Measurements from ENCODE around the gene LCN10.

Gene LCN10

DNA sequence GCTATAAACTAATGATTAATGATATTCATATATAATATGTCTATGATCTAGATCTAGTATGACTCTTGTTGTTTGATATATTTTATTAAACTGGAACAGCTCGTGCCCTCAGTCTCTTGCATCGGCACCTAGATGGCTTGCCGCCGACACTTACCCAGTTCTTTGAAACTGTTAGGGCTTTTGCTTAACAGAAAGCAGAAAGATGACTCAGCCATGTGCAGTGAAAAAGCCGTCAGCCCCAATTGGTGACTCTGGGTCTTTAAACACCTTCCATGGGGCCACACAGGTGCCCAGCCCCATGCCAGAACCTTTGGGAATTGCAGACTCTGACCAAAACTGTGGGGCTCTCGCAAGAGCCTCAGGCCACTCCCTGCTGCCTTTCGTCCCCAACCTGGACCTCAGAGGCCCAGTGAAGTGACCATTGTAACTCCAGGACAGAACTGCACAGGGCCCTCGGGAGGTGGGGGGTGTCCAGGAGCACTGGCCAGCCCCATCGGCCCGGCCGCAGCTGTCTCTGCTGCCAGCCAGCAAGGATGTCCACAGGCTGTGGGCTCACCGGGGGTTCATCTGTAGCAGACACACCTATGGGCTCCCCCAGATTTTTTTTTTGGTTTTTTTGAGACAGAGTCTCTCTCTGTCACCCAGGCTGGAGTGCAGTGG is 7.8 kb downstream of the LCN10 start:
- DNase-seq: no peak

DNA sequence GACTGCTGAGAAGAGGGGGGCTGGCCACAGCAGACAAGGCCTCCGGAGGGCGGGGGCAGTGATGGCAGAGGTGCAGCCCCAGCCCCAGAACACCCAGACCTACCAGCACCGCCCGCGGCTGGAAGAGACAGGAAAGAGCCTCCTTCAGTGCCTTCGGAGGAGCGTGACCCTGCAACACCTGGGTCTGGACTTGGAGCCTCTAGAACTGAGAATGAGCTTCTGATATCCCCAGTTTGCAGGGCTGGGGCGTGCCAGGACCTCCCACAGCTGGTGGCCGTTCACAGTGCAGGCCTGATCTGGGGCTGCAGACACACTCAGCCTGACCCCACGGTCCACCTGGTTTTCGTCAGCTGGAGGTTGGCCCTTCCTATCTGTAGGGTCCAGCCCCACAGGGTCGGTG is 9.1 kb downstream of the LCN10 start:
- no peak for DNase-seq

DNA sequence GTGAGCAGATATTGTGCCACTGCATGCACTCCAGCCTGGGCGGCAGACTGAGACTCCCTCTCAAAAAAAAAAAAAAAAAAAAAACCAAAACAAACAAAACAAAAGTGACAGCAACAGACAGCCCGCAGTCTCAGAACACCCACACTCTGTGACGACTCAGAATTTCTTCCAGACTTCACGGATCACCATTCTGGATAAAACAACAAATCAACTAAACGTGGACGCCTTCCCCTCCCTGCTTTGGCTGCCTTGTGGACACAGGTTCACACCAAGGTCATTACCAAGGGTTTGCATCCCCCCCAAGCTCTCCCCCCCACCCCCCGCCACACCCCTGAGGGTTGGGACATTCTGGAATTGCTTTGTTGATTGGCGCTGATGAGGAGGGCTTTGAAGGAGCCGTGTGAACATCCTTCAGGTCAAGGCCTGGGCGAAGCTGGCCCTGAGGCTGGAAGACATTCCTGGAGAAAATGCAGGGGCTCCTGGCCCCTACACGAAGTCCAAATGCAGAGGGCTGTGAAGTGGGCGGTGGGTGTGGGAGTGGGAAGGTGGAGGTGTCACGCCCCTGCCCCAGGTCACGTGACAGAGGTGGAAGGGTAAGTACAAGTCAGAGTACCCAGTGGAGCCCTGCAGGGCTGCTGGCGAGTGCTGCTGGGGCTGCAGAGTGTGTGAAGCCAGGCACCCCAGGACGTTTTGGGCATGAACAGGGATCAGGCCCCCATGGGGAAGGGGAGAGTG is 10.1 kb downstream of the LCN10 start:
- DNase-seq: no peak

DNA sequence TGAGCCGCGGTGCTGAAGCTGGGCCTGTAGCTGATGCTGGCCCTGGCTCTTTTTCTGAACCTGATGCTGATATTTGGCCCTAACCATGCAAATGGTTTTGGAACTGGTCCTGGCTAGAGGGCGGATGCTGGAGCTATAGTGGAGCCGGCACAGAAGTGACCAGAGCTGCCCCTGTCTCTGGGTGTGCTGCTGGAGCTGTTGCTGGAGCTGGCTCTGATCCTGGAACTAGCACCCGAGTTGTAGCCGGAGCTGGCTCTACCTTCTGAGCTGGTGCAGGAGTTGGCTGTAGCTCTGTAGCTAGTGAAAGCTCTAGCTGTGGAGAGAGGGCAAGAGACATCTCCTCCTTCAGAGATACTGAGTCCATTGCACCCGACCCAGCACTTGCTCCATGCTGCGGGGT is 12.8 kb downstream of the LCN10 start:
- no peak for DNase-seq

GRCh38 chr9:136729144-136729543 is 13.6 kb downstream of the LCN10 start:
- no peak for DNase-seq

DNA sequence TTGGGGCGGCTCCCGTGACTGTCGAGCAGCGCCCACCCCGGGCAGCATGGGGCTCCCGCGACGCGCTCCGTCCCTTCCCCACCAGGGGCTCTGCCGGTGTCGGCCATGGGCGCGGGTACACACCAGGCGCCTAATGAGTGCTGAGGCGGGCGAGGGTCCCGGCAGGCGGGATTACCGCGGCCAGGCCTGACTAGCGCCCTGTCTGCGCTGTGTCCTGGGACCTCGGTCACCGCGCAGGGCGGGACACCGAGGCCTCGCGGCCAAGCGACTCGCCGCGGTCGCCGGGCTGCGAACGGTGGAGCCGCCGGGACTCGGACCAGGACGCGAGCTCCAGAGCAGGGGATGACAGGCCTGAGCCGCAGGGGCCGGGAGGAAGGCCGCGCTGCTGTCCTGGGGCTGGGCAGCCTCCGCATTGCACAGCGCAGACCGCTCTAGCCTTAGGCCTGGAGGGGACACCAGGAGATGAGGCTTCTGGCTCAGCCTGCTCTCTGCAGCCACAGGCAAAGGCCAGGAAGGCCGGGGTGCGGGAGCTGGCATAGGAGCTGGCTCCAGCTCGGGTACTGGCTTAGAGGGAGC is 14.1 kb downstream of the LCN10 start:
- no peak for DNase-seq

DNA sequence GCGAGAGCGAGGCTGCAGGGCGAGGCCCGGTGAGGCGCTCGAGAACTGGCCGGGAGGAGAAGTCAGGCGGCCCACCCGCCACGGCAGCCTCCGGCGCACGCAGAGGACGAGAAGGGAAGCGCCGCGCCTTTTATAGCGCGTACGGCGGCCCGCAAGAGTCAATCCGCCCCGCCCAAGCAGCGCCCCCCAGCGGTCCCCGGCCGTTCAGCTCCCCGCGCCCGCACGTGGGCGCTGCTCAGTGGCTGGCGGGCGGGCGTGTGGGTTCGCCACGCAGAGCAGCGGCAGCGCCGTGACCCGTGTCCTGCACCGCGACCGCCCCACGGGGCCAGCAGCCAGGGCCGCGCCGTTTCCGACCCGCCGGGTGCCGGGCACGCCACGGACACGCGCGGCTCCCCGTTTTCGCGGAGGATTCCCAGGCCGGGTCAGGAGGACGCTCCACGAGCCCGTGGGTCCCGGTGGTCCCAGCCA is 14.6 kb downstream of the LCN10 start:
- peak; percentile 73 for DNase-seq

DNA sequence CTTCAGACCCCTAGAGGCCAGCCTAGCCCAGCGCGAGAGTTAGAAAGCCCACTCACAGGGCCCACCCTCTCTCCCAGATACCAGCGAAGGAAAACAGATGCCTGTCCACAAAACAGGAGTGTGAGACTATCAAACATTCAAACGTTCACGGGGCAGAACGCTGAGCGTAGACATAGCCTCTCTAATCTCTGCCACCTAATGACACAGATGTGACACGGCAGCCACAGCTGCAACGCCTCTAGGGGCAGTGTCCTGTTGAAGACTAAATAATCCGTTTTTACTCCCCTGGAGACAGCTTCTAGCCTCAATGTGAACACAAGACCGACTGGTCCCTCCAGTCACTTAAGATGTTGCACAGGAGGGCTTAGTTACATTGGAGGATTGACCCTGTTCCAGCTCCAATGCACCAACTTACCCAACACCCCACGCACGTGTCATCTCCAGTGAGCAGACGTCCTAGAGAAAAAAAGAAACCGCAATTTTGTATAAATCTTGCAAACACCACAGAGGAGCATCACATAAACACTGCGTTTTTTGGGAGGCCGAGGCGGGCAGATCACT is 16.0 kb downstream of the LCN10 start:
- DNase-seq: no peak

DNA sequence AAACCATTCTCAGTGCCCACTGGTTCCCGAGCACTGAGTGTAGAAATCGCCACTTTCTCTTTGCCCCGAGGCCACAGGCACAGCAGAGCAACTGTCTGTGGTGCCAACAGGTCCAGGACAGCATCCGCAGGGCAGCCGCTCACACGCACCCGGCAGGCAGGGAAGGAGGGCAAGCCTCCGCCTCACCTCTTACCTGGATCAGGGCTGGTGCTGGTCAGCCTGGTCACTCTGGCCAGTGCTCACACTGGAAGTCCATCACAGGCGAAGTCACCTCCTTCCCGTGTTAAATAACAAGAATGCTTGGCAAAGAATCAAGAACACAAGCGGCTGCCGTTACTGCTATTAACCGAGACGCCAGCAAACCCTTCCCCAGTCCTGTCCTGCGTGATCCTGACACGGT is 16.6 kb downstream of the LCN10 start:
- no peak for DNase-seq

DNA sequence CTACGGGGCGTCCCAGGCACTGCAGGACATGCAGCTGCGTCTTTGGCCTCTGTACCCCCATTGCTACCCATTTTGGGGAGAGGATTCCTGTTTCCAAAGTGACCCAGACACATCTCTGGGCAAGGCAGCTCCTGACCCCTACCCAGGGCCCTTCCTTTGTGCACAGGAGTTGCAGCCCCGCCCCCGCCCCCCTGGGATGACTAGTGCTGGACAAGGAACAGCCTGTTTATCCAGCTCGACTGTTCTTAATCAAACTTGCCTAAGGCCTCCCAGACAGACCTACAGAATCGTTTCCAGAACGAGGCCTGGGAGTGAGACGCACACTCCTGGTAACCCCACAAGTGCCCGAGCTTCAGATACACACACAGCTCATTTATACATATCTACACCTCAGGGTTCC is 17.1 kb downstream of the LCN10 start:
- no peak for DNase-seq

GRCh38 chr9:136724772-136725171 is 18.0 kb downstream of the LCN10 start:
- DNase-seq: no peak

- DNase-seq: no peak
These were observed 18.8 kb downstream of the LCN10 start for GRCh38 chr9:136723989-136724388.

GRCh38 chr9:136723362-136723976 is 19.3 kb downstream of the LCN10 start:
- no peak for DNase-seq

DNA sequence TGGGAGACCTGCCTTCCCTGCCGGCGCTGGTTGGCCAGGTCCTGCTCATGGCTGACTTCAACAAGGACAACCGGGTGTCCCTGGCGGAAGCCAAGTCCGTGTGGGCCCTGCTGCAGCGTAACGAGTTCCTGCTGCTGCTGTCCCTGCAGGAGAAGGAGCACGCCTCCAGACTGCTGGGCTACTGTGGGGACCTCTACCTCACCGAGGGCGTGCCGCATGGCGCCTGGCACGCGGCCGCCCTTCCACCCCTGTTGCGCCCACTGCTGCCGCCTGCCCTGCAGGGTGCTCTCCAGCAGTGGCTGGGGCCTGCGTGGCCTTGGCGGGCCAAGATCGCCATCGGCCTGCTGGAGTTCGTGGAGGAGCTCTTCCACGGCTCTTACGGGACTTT is 19.8 kb downstream of the LCN10 start:
- no peak for DNase-seq

DNA sequence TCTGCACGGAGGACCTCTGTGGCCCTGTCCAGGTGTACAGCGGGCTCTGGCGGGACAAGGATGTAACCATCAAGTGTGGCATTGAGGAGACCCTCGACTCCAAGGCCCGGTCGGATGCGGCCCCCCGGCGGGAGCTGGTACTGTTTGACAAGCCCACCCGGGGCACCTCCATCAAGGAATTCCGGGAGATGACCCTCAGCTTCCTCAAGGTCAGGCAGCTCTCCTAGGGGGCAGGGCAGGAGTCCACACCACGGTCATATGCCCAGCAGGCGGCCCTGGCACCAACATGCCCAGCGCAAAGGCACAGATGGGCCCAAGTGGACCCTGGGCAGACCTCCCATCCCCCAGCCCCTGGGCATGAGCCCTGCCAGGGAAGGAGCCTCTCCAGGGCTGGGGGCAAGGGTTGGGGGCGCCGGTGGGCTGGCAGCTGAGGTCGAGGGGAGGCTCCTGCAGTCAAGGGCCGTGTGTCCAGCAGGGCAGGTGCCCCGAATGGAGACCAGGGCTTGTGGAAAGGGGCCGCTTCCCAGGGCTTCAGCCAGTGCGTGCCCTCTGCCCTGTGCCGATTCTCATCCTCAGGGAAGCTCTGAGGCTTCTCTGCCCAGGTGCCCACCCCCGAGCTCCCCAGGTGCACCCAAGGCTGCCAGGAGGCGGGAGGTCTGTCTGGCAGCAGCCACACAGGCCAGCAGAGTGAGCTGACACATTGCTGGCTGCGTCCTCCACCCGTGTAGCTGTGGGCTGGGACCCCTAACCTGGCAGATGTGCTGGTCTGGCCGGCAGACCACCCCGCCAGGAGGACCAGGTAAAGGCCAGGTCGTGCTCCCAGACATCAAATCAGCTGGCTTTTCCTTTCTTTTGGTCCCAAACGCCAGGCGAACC is 20.4 kb downstream of the LCN10 start:
- DNase-seq: no peak

GRCh38 chr9:136721339-136722092 is 21.2 kb downstream of the LCN10 start:
- no peak for DNase-seq

DNA sequence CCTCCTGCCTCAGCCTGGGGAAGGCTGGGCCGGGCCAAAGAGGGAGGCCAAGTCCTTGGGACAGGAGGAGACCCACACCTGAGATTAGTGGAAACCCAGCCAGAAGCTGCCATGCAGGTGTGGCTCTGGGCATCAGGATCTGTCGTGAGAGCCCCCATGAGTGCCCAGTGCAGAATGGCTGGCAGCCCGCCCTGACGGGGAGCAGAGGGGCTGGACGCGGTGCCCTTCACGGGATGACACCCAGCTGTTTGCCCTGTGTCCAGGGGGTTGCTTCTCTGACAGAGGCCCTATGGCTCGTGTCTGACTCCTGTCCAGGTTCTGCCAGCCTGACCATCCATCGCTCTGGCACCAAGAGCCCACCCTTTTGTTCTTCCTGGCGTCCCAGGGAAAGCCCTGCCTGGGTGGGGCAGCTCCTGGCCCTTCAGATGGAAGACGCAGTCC is 21.8 kb downstream of the LCN10 start:
- DNase-seq: no peak

- DNase-seq: no peak
These were observed 22.4 kb downstream of the LCN10 start for GRCh38 chr9:136720251-136720897.

- no peak for DNase-seq
These were observed 23.4 kb downstream of the LCN10 start for GRCh38 chr9:136719195-136719880.
